GM18861 (cell line): ENCODE results near the gene ZBTB20.

Experiments used
- ATAC-seq: cut with Tn5 transposase; IDR thresholded peaks from one replicate; pipeline ENCODE4 v1.9.1; 2021; ENCODE audit not compliant: unreplicated experiment

ZBTB20 gene

DNA sequence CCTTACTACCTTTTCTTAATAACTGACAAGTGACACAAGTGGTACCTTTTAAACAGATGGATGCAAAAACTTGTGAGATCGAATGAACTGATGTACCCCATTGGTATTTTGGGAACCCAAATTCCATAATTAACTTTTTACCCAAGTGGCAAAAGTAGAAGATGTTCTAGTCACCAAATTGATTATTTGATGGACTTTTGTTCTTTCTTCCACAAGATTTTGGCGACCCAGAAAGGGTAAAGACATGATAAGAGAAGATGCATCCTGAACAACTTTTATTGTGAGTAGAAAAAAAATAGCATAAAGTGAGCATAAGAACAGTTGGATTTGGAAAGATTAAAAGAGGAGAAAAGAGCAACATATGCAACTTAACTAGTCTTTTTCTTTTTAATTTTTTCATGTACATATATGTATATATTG lies 693.7 kb downstream of the ZBTB20 start:
- no peak for ATAC-seq

DNA sequence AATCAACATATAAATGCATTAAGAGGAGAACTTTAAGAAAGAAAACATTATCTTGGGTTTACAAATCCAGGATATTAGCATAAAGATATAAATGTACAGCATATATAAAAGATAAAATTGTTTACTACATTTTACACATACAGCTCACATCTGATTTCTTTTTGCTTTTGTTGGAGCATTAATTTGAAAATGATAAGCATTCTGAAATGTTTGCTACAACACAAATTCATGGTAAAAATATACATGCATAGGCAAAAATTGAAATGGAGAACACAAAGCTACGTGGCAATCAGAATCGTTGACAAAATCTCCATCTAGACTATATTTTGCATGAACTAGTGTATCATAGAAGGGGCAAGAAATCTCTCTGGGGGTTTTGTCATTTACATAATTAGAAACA lies 694.2 kb downstream of the ZBTB20 start:
- no peak for ATAC-seq

DNA sequence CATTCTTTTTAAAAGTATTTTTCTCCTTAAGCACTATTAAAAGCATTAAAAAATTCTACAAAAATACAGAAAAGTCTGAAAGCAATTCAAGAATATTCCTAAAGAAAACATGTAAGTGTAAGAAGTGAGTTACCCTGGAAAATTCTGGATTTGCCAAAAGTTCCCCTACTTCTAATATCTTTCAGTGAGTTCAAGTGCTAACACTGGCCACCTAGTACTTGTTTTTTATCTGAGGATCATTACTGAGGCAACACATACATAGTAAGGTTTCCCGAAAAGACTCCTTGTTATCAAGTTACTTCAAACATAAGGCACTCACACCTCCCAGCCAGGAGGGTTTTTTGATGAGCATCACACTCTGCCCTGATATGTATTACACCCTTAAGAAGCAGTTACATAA lies 694.8 kb downstream of the ZBTB20 start:
- ATAC-seq, result no peak

DNA sequence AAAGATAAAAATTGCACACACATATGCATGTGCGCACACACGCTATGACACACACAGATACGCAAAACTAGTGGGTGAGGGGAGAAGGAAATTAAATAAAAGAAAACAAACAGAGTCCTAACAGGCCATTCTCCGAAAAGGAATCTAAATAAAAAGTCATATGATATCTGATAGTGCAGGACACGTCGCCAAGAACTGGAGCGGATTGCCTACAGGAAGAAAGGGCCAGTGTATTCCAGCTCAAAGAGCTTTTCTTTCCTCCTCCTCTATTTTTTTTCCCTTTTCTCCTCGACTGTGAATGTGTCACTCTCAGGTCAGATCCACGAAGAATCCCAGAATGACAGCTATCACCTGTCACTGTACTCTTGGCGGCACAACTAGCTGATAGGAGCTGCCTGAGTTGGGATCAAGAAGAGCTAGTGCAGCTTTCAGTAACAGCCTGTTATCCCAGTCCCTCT lies 695.5 kb downstream of the ZBTB20 start:
- ATAC-seq, result no peak

DNA sequence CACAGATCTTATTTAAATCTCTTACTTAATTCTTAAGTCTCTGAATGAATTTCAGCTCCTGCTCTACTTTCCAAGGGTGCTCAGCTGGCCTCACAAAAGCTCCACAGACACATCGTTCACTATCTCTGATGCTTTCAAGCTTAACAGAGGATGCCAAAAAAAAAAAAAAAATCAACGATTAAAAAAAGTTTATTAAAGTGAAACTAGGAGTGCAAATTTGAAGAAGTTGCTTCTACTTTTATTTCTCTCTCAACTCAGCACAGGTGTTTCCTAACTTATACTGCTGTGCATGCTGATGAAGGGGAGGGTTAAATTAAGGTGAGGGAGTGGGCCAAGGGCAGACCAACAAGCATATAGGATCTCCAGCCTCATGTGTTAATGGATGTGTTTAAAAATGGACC lies 696.0 kb downstream of the ZBTB20 start:
- no peak for ATAC-seq

GRCh38 chr3:114450008-114450596 lies 697.0 kb downstream of the ZBTB20 start:
- peak; percentile 24 for ATAC-seq

DNA sequence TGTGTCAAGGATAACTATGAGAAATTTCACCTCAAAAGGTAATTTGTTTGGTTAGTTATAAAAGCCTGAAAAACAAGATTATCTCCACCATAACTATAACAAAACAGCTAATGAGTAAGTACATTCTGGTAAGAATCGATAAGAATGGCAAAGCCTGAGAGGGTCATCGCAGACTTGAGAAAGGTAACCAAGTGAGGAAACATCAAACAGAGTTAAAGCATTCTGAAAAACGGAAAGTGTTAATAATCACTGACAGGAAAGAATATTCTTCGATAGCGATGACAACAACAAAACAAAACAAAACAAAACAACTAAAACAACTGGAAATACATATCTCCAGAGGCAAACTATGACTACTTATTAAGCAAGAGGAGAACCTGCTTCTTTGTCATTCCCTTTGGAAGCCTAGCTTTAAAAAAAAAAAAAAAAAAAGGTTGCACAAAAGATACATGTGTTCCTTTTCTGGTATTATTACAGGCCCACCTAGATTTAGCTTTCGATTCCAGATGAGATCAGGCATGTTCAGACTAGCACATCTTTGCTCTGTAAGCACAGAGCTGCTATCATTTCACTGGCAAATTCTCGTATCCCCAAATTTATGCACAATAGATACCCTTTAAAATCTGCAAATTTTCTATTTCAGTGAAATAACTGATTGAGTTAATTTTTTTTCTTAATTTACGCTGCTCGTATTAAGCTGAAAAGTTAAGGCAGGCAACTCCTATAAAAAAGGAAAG lies 697.6 kb downstream of the ZBTB20 start:
- peak; percentile 27 for ATAC-seq

DNA sequence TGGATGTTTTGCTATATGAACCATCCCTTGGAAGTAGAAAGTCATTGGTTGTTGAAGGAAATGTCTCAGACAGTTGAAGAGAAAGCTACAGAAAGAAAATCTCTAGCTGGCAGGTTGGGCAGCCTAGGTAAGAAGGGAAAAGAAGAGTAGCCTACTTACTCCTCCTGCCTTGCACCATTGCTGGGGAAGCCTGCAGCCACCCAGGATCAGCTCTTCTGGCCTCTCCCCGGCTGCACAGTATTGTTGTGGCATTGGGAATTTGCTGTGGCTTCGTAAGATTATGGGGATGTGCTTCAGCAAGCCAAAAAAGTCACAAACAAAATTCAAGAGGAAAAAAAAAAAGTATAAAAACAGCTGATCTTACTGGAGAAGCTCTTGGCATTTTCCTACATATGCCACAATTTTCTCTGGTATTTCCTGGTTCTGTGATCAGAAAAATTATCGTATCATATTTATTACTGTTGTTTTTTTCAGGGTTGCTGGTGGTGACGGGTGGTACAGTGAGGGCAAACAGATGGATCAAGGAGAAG lies 699.1 kb downstream of the ZBTB20 start:
- no peak for ATAC-seq

- peak; percentile 43 for ATAC-seq
Measured at GRCh38 chr3:114447545-114447944, 699.5 kb downstream of the ZBTB20 start.

DNA sequence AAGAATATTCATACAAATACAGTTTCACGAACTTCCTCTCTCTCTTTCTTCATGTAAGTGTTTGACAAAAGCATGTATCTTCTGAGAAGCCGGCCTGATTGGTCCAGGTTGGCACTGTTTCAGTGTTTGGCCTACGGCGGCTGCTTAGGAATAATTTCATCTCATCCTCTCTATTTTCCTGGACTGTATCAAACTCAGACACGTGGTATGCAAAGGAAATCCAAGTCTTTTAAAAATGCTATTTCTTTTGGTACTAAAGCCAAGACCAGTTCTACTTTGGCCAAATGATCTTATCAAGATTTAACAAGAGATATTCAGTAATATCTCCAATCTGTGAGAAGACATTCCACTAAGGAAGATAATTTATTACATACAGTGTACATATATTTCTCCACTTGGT lies 700.5 kb downstream of the ZBTB20 start:
- ATAC-seq, result no peak

DNA sequence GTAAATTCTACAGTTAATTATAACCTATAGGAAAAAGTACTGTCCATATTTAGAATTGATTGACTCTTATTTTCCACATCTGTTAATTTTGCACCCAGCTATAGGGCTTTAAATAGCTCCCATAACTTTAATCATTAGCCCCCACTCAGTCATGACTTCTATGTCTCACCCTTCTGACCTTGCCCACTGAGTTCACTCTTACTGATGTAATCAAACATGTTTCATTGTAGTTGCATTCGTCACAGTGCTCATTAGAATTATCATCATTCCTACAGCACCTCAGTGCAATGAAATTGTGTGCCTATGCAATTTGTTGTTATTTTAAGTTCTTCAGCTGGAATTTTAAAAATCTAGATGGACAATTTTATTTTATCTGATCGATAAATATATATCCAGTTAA lies 701.9 kb downstream of the ZBTB20 start:
- ATAC-seq, result no peak

DNA sequence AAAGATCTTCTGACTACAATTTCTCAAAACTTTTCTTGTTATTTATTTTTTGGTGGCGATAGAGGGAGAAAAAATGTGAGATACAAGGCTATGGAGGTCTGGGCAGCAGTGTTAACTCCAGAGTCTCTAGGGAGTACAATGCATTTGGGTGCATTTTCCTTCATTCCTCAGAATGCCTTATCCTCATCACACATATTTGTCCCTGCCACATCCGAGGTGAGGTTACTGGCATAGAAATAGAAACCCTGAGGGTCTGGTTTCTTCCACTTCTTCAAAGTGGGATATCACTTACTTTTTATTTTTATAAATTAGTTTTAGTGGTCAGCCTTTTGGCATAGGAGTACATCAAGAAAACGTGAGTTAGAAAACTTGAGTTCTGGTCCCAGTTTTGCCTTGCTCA lies 702.9 kb downstream of the ZBTB20 start:
- no peak for ATAC-seq

- no peak for ATAC-seq
Measured at GRCh38 chr3:114442246-114442645, 704.8 kb downstream of the ZBTB20 start.

DNA sequence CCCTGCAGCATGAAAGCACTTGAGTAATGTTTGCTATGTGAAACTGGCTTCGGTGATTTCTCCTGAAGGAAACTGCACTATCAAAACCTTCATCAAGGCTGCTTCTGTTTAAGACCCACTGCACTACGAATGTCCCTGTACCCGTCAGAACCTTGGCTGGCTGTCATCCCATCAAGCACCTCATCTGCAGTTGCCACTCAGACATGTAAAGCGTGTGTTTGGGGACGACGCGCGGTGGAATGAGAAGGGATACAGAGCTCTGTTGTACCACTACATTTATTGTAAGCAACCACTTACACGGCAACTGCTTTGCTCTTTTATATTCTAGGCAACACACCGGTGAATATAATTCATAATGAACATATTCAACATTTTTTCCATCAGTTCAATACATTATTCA lies 705.7 kb downstream of the ZBTB20 start:
- ATAC-seq, result no peak

DNA sequence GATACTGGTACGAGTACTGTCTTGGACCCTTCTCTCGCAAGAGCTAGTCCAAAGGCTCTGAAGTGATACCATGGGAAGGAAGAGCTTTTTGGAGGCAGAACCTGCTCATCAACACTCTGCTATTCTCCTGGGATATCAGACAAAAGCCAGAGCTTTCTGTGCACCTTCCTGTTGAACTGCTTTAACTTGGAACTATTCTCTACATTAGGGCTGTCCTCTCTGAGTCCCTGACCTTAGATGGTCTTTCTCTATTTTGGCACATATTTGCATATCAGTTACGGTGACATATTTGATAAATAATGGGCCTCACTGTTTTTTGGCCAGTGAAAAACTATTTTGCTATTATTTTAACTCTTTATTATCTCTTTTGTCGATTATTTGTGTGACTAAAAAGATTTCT lies 706.4 kb downstream of the ZBTB20 start:
- ATAC-seq, result no peak

DNA sequence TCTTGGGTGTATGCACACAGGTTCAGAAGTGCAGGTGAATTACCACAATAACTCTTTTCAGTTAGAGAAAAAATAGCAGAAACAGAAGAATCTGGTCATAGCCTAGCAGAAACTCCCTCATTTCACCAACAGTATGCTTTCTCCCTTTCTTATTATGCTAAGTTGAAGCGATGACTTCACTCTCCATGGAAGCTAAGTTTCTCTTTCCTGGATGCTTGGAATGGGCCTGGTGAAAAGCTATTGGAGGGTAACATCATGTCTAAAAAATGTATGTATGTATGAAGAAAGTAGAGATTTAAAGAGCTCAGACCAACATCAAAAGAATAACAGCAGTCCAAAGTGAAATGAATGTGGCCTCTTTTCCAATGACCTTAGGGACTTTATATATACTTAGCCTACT lies 707.8 kb downstream of the ZBTB20 start:
- no peak for ATAC-seq

GRCh38 chr3:114437897-114438296 lies 709.2 kb downstream of the ZBTB20 start:
- no peak for ATAC-seq

- peak; percentile 60 for ATAC-seq
Measured at GRCh38 chr3:114436182-114436581, 710.9 kb downstream of the ZBTB20 start.

- ATAC-seq, result no peak
Measured at GRCh38 chr3:114435386-114436115, 711.5 kb downstream of the ZBTB20 start.

DNA sequence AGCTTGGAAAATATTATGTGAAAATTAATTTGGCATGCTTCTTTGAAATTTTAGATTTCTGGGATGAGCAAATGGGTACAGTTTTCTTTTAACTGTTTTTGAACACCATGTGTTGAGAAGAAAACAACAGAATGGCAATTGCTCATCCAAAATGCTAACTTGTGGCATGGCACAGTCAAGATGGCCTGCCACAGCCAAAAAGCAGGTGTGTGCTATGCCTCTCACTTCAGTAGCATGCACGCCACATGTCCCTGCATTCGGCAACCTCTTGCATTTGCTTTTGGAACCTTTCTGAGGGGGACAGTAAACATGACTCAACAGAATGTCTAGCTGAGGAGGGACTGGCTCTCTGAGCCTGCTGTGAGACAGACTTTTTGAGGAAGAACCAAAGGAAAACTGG lies 714.8 kb downstream of the ZBTB20 start:
- ATAC-seq, result no peak

- peak; percentile 92 for ATAC-seq
Measured at GRCh38 chr3:114428044-114428595, 719.0 kb downstream of the ZBTB20 start.
